Measurements from ENCODE around the gene GRAMD1B. TPM values are rescaled to one million over a fixed set of nuclear protein-coding genes. Genes with fewer than 3 reads are reported as not detected.

GRAMD1B gene
- total RNA-seq, 1 experiment from 2014 or later = 12.7 TPM

GRCh38 chr11:123505546-123506299, 75.7 kb downstream of the GRAMD1B start:
- POLR2A ChIA-PET = no interaction called here
- no peak for TF ChIP-seq CBX3 (IDR thresholded peaks at IDR 0.05; ENCODE audit: low read depth)
- TF ChIP-seq YY1 (IDR thresholded peaks at IDR 0.05; ENCODE audit: extremely low read depth, insufficient replicate concordance, low read depth, low read length) = no peak
- TF ChIP-seq EZH2phosphoT487 (IDR thresholded peaks at IDR 0.05; ENCODE audit: borderline replicate concordance) = no peak
- TF ChIP-seq ZNF274 (IDR thresholded peaks at IDR 0.05; ENCODE audit: low read depth, low read length) = no peak
- no peak for TF ChIP-seq TCF7L2 (IDR thresholded peaks at IDR 0.05; ENCODE audit: borderline replicate concordance, extremely low read depth, insufficient read depth, insufficient read length)
- TF ChIP-seq FOSL1 (IDR thresholded peaks at IDR 0.05; ENCODE audit: low read depth) = no peak
- H3K36me3 ChIP-seq (ENCODE audit: control insufficient read depth in 1 of 2, insufficient read depth in 2 of 2, low read length in 2 of 2) = no peaks in the 10 kb centered on the region

GRCh38 chr11:123507043-123507442, 77.0 kb downstream of the GRAMD1B start:
- Histone ChIP-seq H3K9me2 (ENCODE audit: insufficient read depth) (no peaks in the 10 kb centered on the region), H3K9me3 (ENCODE audit: control insufficient read depth in 1 of 2, insufficient read depth in 1 of 2, low read depth in 1 of 2, low read length in 2 of 2) (no peaks in the 10 kb centered on the region), H3K27me3 (ENCODE audit: insufficient read depth, low read length) (no peaks in the 10 kb centered on the region), H3K4me3 (replicated peaks in 1 of 2; ENCODE audit: low read depth in 1 of 2, low read length in 2 of 2) (no peak overlapping the region), H3K36me3 (ENCODE audit: control insufficient read depth in 1 of 2, insufficient read depth in 2 of 2, low read length in 2 of 2) (no peaks in the 10 kb centered on the region), H3K27ac (ENCODE audit: low read depth, low read length) (no peak overlapping the region), H3K9ac (ENCODE audit: low read length) (no peak overlapping the region), H3K79me2 (ENCODE audit: insufficient read depth, low read length) (no peaks in the 10 kb centered on the region), H2AFZ (ENCODE audit: low read depth, low read length, poor library complexity, severe bottlenecking) (no peak overlapping the region), H3K4me2 (ENCODE audit: low read length) (no peak overlapping the region), H4K20me1 (ENCODE audit: insufficient read depth) (no peaks in the 10 kb centered on the region), H3K4me1 (ENCODE audit: control insufficient read depth in 1 of 2, insufficient read depth in 2 of 2, low read length in 2 of 2) (peaks cover 5 to 6% of the 10 kb centered on the region in 2 experiments; a peak in 3 of 4 replicates)
- RAD21 ChIA-PET (ENCODE audit: low non-redundant PET in 1 of 2, low total read pairs in 2 of 2, uncharacterized antibody in 2 of 2, unreplicated experiment in 2 of 2) = no interaction called here
- intact Hi-C loops (cut with micrococcal nuclease) = no loop called here
- DNase-seq (ENCODE audit: low read depth, low spot score) = no peak
- no TSS peak for BruUV-seq (replicated peaks)
- CTCF ChIA-PET = no interaction called here
- no peak for ATAC-seq
- TF ChIP-seq JUND (IDR thresholded peaks at IDR 0.05) = no peak
- no peak for TF ChIP-seq CEBPB (IDR thresholded peaks at IDR 0.05; ENCODE audit: low read depth)
- TF ChIP-seq TCF7L2 (IDR thresholded peaks at IDR 0.05; ENCODE audit: borderline replicate concordance, extremely low read depth, insufficient read depth, insufficient read length) = no peak
- no peak for TF ChIP-seq RAD21 (IDR thresholded peaks at IDR 0.05; ENCODE audit: low read depth)
- POLR2A ChIA-PET = no interaction called here

More at GRCh38 chr11:123505546-123506299, 75.7 kb downstream of the GRAMD1B start:
- no peaks in the 10 kb centered on the region for H3K9me2 ChIP-seq (ENCODE audit: insufficient read depth)
- CTCF ChIA-PET = no interaction called here
- H2AFZ ChIP-seq (ENCODE audit: low read depth, low read length, poor library complexity, severe bottlenecking) = no peak overlapping the region
- no peak overlapping the region for H3K27ac ChIP-seq (ENCODE audit: low read depth, low read length)
- peaks cover 1 to 2% of the 10 kb centered on the region in 2 experiments; a peak in 3 of 4 replicates for H3K4me1 ChIP-seq (ENCODE audit: control insufficient read depth in 1 of 2, insufficient read depth in 2 of 2, low read length in 2 of 2)
- no TSS peak for BruUV-seq (replicated peaks)
- DNase-seq (ENCODE audit: low read depth, low spot score) (no peak), ATAC-seq (no peak)
- no peaks in the 10 kb centered on the region for H3K27me3 ChIP-seq (ENCODE audit: insufficient read depth, low read length)
- H3K4me3 ChIP-seq (replicated peaks in 1 of 2; ENCODE audit: low read depth in 1 of 2, low read length in 2 of 2) = no peak overlapping the region
- intact Hi-C loops (cut with micrococcal nuclease) = no loop called here
- no peaks in the 10 kb centered on the region for H4K20me1 ChIP-seq (ENCODE audit: insufficient read depth)
- no peaks in the 10 kb centered on the region for H3K79me2 ChIP-seq (ENCODE audit: insufficient read depth, low read length)
- H3K4me2 ChIP-seq (ENCODE audit: low read length) = no peak overlapping the region
- RAD21 ChIA-PET (ENCODE audit: low non-redundant PET in 1 of 2, low total read pairs in 2 of 2, uncharacterized antibody in 2 of 2, unreplicated experiment in 2 of 2) = no interaction called here
- H3K9ac ChIP-seq (ENCODE audit: low read length) = no peak overlapping the region
- H3K9me3 ChIP-seq (ENCODE audit: control insufficient read depth in 1 of 2, insufficient read depth in 1 of 2, low read depth in 1 of 2, low read length in 2 of 2) = no peaks in the 10 kb centered on the region
